IMR-90 (cell line): ENCODE measurements around the gene ZFPM1. TPM values are rescaled to one million over a fixed set of nuclear protein-coding genes. Genes with fewer than 3 reads are reported as not detected.
"Not testable (repeated sequence)": the region's sequence is repeated elsewhere in the genome, so short reads cannot be mapped to it uniquely, and the experiment has no call there.

Experiments
- ATAC-seq: fragments of 200-7000 bp; cut with Tn5 transposase; 2 replicates; pipeline ENCODE4 v1.9.1; 2020; ENCODE audit warnings: low read depth, mild to moderate bottlenecking, moderate library complexity
- BruUV-seq: library from RNA; stranded (reverse); fragments of 400-500 nt; replicated peaks from 2 replicates; lab custom pipeline; 2021; lab: Mats Ljungman, UMichigan
- CTCF ChIA-PET: fragments of 300-600 bp; formaldehyde crosslinking; extraction: SDS; loops from one replicate; lab custom pipeline; 2021; ENCODE audit warnings: antibody characterized with exemption; lab: Yijun Ruan, JAX
- POLR2A ChIA-PET: fragments of 300-600 bp; sonication (Branson Sonifier 250); formaldehyde crosslinking; loops from one replicate; lab custom pipeline; 2022; ENCODE audit warnings: antibody characterized with exemption; ENCODE audit not compliant: unreplicated experiment; lab: Charles Lee
- DNase-seq: peaks from one replicate; pipeline ENCODE4 v3.0.0; 2013
- H2AFZ ChIP-seq: replicated peaks from 2 replicates; pipeline ENCODE3; 2013; ENCODE audit warnings: low read length, mild to moderate bottlenecking; ENCODE audit not compliant: poor library complexity
- H2AK5ac ChIP-seq: 2 replicates; pipeline ENCODE4 v1.6.1; 2013; ENCODE audit warnings: low read depth, low read length, inconsistent platforms
- H2AK9ac ChIP-seq: replicated peaks from 2 replicates; pipeline ENCODE3; 2013; ENCODE audit warnings: mild to moderate bottlenecking, low read depth, low read length, moderate library complexity; ENCODE audit not compliant: poor library complexity
- H2BK120ac ChIP-seq: 2 replicates; pipeline ENCODE4 v1.6.1; 2013; ENCODE audit warnings: low read depth, low read length, inconsistent platforms
- H2BK15ac ChIP-seq: 3 replicates; pipeline ENCODE4 v1.6.1; 2013; ENCODE audit warnings: low read depth, low read length, inconsistent platforms
- H2BK20ac ChIP-seq: 2 replicates; pipeline ENCODE4 v1.6.1; 2013; ENCODE audit warnings: low read depth, mild to moderate bottlenecking, inconsistent platforms, low read length, moderate library complexity
- H2BK5ac ChIP-seq: 2 replicates; pipeline ENCODE4 v1.6.1; 2013; ENCODE audit warnings: mild to moderate bottlenecking, low read depth, low read length, inconsistent platforms; ENCODE audit not compliant: poor library complexity, severe bottlenecking
- H3K14ac ChIP-seq: replicated peaks from 2 replicates; pipeline ENCODE4 v1.6.1; 2013; ENCODE audit warnings: low read depth, low read length, inconsistent platforms
- H3K18ac ChIP-seq: 2 replicates; pipeline ENCODE4 v1.6.1; 2013; ENCODE audit warnings: low read depth, low read length, control low read depth
- H3K23ac ChIP-seq: 2 replicates; pipeline ENCODE4 v1.6.1; 2013; ENCODE audit warnings: low read depth, low read length, inconsistent platforms
- H3K27ac ChIP-seq: 2 replicates; pipeline ENCODE4 v1.5.1; 2013; ENCODE audit warnings: mild to moderate bottlenecking, control low read depth, low read length; ENCODE audit not compliant: insufficient read depth
- H3K27me3 ChIP-seq: 2 replicates; pipeline ENCODE4 v1.6.1; 2013; ENCODE audit warnings: low read length; ENCODE audit not compliant: control insufficient read depth, insufficient read depth
- H3K36me3 ChIP-seq: 2 replicates; pipeline ENCODE4 v1.6.1; 2013; ENCODE audit warnings: low read length, mixed read lengths; ENCODE audit not compliant: control insufficient read depth, insufficient read depth
- H3K4ac ChIP-seq: 2 replicates; pipeline ENCODE4 v1.6.1; 2013; ENCODE audit warnings: low read depth, low read length, inconsistent platforms
- H3K4me1 ChIP-seq: 2 replicates; pipeline ENCODE4 v1.6.1; 2013; ENCODE audit warnings: low read length, mixed read lengths; ENCODE audit not compliant: control insufficient read depth, insufficient read depth
- H3K4me2 ChIP-seq: 2 replicates; pipeline ENCODE4 v1.6.1; 2013; ENCODE audit warnings: low read depth, mild to moderate bottlenecking, control low read depth, low read length, moderate library complexity
- H3K4me3 ChIP-seq: 2 replicates; pipeline ENCODE4 v1.5.1; 2013; ENCODE audit warnings: low read depth, mild to moderate bottlenecking, control low read depth, low read length, moderate library complexity; ENCODE audit not compliant: insufficient read depth
- H3K56ac ChIP-seq: 2 replicates; pipeline ENCODE4 v1.6.1; 2013; ENCODE audit warnings: low read length, inconsistent platforms; ENCODE audit not compliant: insufficient read depth; ENCODE audit errors: extremely low read depth
- H3K79me1 ChIP-seq, 2 experiments: 2 replicates each; pipeline ENCODE4 v1.6.1; 2013; ENCODE audit warnings: low read length in 2 of 2, inconsistent platforms in 1 of 2, low read depth in 1 of 2
- H3K9ac ChIP-seq: 2 replicates; pipeline ENCODE4 v1.6.1; 2013; ENCODE audit warnings: low read depth, low read length, control low read depth
- H3K9me1 ChIP-seq: 2 replicates; pipeline ENCODE4 v1.6.1; 2013; ENCODE audit warnings: low read length, inconsistent platforms; ENCODE audit not compliant: insufficient read depth
- H3K9me3 ChIP-seq: 2 replicates; pipeline ENCODE4 v1.6.1; 2013; ENCODE audit warnings: low read length; ENCODE audit not compliant: control insufficient read depth, insufficient read depth
- H4K20me1 ChIP-seq: 2 replicates; pipeline ENCODE4 v1.6.1; 2013; ENCODE audit warnings: low read length, inconsistent platforms; ENCODE audit not compliant: insufficient read depth
- H4K5ac ChIP-seq: 2 replicates; pipeline ENCODE4 v1.6.1; 2013; ENCODE audit warnings: mild to moderate bottlenecking, low read depth, low read length, control low read depth
- H4K8ac ChIP-seq, 2 experiments: 2 replicates each; pipeline ENCODE4 v1.6.1; 2013; ENCODE audit warnings: low read depth in 2 of 2, low read length in 2 of 2, control low read depth in 1 of 2, inconsistent platforms in 1 of 2
- H4K91ac ChIP-seq: 2 replicates; pipeline ENCODE4 v1.6.1; 2013; ENCODE audit warnings: low read depth, low read length, inconsistent platforms; ENCODE audit not compliant: insufficient read depth
- WGBS, 2 experiments: methylation state at CpG; one replicate each; pipeline versions ENCODE4 v1.1.5 to v1.1.7; 2013; ENCODE audit warnings: missing lambda C conversion rate in 2 of 2; ENCODE audit not compliant: insufficient read length in 1 of 2; ENCODE audit errors: extremely low coverage in 2 of 2; 5-methylcytosine and 5-hydroxymethylcytosine counted together
- dilution Hi-C: fragments of 300-500 bp; cut with HindIII; formaldehyde crosslinking; loops from one replicate; pipeline ENCODE4 v1.14.3; 2018; ENCODE audit warnings: low sequenced_read_pairs; ENCODE audit not compliant: unreplicated experiment
- in situ Hi-C: fragments of 300-500 bp; cut with MboI; formaldehyde crosslinking; loops from 3 replicates; pipeline ENCODE4 v1.14.3; 2019; ENCODE audit warnings: low sequenced_read_pairs, inconsistent platforms, mixed read lengths
- intact Hi-C: fragments of 100-400 bp; cut with micrococcal nuclease; formaldehyde crosslinking; loops from 2 replicates; pipeline ENCODE4 v1.10.0; 2022
- polyA plus RNA-seq, 3 experiments: library from polyadenylated mRNA; depleted of rRNA; stranded (reverse); fragments of >200 nt; gene quantifications; 2 replicates each; pipeline ENCODE4 v1.2.3, GENCODE V29; 2012; ENCODE audit warnings: low replicate concordance in 1 of 3
- total RNA-seq: library from RNA; depleted of rRNA; stranded (reverse); fragments of >200 nt; gene quantifications from 2 replicates; pipeline ENCODE4 v1.2.3, GENCODE V29; 2012

Gene ZFPM1
- total and polyA plus RNA-seq, 2 of the 4 experiments (the other 2 are of a cell fraction) = 0.36 to 1.1 TPM

DNA sequence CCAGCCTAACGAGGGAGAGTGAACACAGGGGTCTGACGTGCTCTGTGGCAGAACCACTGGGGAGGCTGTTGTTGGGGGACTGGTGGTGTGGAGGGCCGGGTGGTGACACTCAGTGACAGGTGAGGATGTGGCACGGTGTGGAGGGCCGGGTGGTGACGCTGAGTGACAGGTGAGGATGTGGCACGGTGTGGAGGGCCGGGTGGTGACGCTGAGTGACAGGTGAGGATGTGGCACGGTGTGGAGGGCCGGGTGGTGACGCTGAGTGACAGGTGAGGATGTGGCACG is 17.3 kb downstream of the ZFPM1 start:
- in situ Hi-C loops, DNase-seq, H4K91ac ChIP-seq, H3K56ac ChIP-seq, H3K4me3 ChIP-seq, H2BK20ac ChIP-seq, dilution Hi-C loops, H2BK5ac ChIP-seq, H3K9me1 ChIP-seq, H2AK9ac ChIP-seq, H3K9ac ChIP-seq, H3K4ac ChIP-seq, H3K27me3 ChIP-seq, intact Hi-C loops, H3K4me2 ChIP-seq, ATAC-seq, H4K5ac ChIP-seq, H2AK5ac ChIP-seq, H3K18ac ChIP-seq, H2BK15ac ChIP-seq, BruUV-seq, H3K4me1 ChIP-seq, H2BK120ac ChIP-seq, POLR2A ChIA-PET, H3K14ac ChIP-seq, H3K23ac ChIP-seq, CTCF ChIA-PET, H4K8ac ChIP-seq, H3K36me3 ChIP-seq, H2AFZ ChIP-seq, H3K9me3 ChIP-seq, H3K27ac ChIP-seq: not testable (repeated sequence)
- H3K79me1 ChIP-seq = peaks cover 0 to 29% of the 10 kb centered on the region in 2 experiments; a peak in 3 of 4 replicates
- peaks cover 21% of the 10 kb centered on the region for H4K20me1 ChIP-seq
- 100% methylated on average over 1 of the region's 13 CpGs; no CpG with 5 or more reads in 1 of the 2 experiments for WGBS, 2 experiments

DNA sequence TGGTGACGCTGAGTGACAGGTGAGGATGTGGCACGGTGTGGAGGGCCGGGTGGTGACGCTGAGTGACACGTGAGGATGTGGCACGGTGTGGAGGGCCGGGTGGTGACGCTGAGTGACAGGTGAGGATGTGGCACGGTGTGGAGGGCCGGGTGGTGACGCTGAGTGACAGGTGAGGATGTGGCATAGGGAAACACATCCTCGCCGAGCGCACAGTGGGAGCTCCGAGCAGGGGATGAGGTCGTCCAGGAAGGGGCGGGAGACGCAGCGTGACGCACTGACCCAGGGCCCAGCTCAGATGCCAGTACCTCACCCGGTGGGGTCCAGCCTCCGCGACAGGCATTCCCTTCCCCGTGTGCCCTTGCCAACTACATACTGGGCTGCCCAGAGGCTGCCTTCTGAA is 17.6 kb downstream of the ZFPM1 start:
- H3K9ac ChIP-seq, H3K4me1 ChIP-seq, H2BK5ac ChIP-seq, H3K9me1 ChIP-seq, H3K4me2 ChIP-seq, dilution Hi-C loops, H3K14ac ChIP-seq, H3K18ac ChIP-seq, H2BK15ac ChIP-seq, H3K9me3 ChIP-seq, H4K5ac ChIP-seq, H2AFZ ChIP-seq, BruUV-seq, H4K91ac ChIP-seq, H2BK120ac ChIP-seq, H3K4me3 ChIP-seq, in situ Hi-C loops, CTCF ChIA-PET, H3K56ac ChIP-seq, ATAC-seq, H3K27me3 ChIP-seq, H3K4ac ChIP-seq, DNase-seq, intact Hi-C loops, H3K36me3 ChIP-seq, POLR2A ChIA-PET, H2AK5ac ChIP-seq, H3K27ac ChIP-seq, H2AK9ac ChIP-seq, H3K23ac ChIP-seq, H4K8ac ChIP-seq, H2BK20ac ChIP-seq: not testable (repeated sequence)
- Histone ChIP-seq H4K20me1 (peaks cover 17% of the 10 kb centered on the region), H3K79me1 (peaks cover 0 to 29% of the 10 kb centered on the region in 2 experiments; a peak in 2 of 4 replicates)
- 93% methylated on average over 14 of the region's 24 CpGs; no CpG with 5 or more reads in 1 of the 2 experiments for WGBS, 2 experiments
